Astrocyte (in vitro differentiated cells and primary cell): ENCODE data around the gene THRAP3. TPM values are rescaled to one million over a fixed set of nuclear protein-coding genes. Genes with fewer than 3 reads are reported as not detected.
"Not testable (repeated sequence)": the region's sequence is repeated elsewhere in the genome, so short reads cannot be mapped to it uniquely, and the experiment has no call there.

ENCODE experiments used
- DNase-seq: peaks from one replicate; pipeline ENCODE4 v3.0.0-alpha.2; 2010; ENCODE audit warnings: low read depth
- FAIRE-seq: peaks from 2 replicates; lab custom pipeline; 2011; peaks lifted over from hg19 to GRCh38; lab: Jason Lieb, UNC
- H2AFZ ChIP-seq: 2 replicates; pipeline ENCODE4 v1.6.0; 2012; ENCODE audit warnings: low read depth, low read length, inconsistent platforms
- H3K27ac ChIP-seq: 2 replicates; pipeline ENCODE4 v1.5.1; 2011; ENCODE audit warnings: low read depth, low read length, inconsistent platforms
- H3K27me3 ChIP-seq: 2 replicates; pipeline ENCODE4 v1.6.0; 2011; ENCODE audit warnings: low read length, inconsistent platforms; ENCODE audit not compliant: insufficient read depth
- H3K36me3 ChIP-seq: 2 replicates; pipeline ENCODE4 v1.5.1; 2011; ENCODE audit warnings: low read length, inconsistent platforms; ENCODE audit not compliant: insufficient read depth
- H3K4me1 ChIP-seq: 2 replicates; pipeline ENCODE4 v1.5.1; 2011; ENCODE audit warnings: low read length, inconsistent platforms; ENCODE audit not compliant: insufficient read depth
- H3K4me2 ChIP-seq: 2 replicates; pipeline ENCODE4 v1.6.0; 2012; ENCODE audit warnings: low read length, inconsistent platforms
- H3K4me3 ChIP-seq: 2 replicates; pipeline ENCODE4 v1.5.1; 2011; ENCODE audit warnings: low read depth, mild to moderate bottlenecking, low read length, inconsistent platforms; ENCODE audit not compliant: insufficient read depth
- H3K79me2 ChIP-seq: 2 replicates; pipeline ENCODE4 v1.6.0; 2012; ENCODE audit warnings: mild to moderate bottlenecking, low read length, inconsistent platforms; ENCODE audit not compliant: insufficient read depth
- H3K9ac ChIP-seq: 2 replicates; pipeline ENCODE4 v1.6.0; 2012; ENCODE audit warnings: mild to moderate bottlenecking, low read length, inconsistent platforms
- H3K9me3 ChIP-seq: 2 replicates; pipeline ENCODE4 v1.5.1; 2012; ENCODE audit warnings: low read depth, mild to moderate bottlenecking, low read length, inconsistent platforms; ENCODE audit not compliant: insufficient read depth
- H4K20me1 ChIP-seq: 2 replicates; pipeline ENCODE4 v1.6.0; 2012; ENCODE audit warnings: low read length, inconsistent platforms; ENCODE audit not compliant: insufficient read depth
- H3K27ac Mint-ChIP-seq: one replicate; pipeline ENCODE4 v1.8.0; 2021; ENCODE audit warnings: mild to moderate bottlenecking, mixed read lengths; ENCODE audit not compliant: unreplicated experiment
- H3K27me3 Mint-ChIP-seq: one replicate; pipeline ENCODE4 v1.8.0; 2021; ENCODE audit warnings: low read depth, mixed read lengths; ENCODE audit not compliant: unreplicated experiment
- H3K36me3 Mint-ChIP-seq: one replicate; pipeline ENCODE4 v1.8.0; 2021; ENCODE audit warnings: low read depth, mixed read lengths; ENCODE audit not compliant: unreplicated experiment
- H3K4me1 Mint-ChIP-seq: one replicate; pipeline ENCODE4 v1.8.0; 2021; ENCODE audit warnings: low read depth, mixed read lengths; ENCODE audit not compliant: unreplicated experiment
- H3K4me3 Mint-ChIP-seq: one replicate; pipeline ENCODE4 v1.8.0; 2021; ENCODE audit warnings: mild to moderate bottlenecking, moderate library complexity, mixed read lengths; ENCODE audit not compliant: unreplicated experiment
- H3K9me3 Mint-ChIP-seq: one replicate; pipeline ENCODE4 v1.8.0; 2021; ENCODE audit warnings: mild to moderate bottlenecking, mixed read lengths; ENCODE audit not compliant: unreplicated experiment
- CTCF ChIP-seq: IDR thresholded peaks from 2 replicates; pipeline ENCODE4 v1.5.1; 2011; ENCODE audit warnings: low read depth, mild to moderate bottlenecking, inconsistent platforms, low read length, moderate library complexity; ENCODE audit not compliant: insufficient read depth
- EZH2 ChIP-seq: IDR thresholded peaks from 2 replicates; pipeline ENCODE4 v1.6.1; 2012; ENCODE audit warnings: mild to moderate bottlenecking, low read length, inconsistent platforms; ENCODE audit not compliant: insufficient read depth
- total RNA-seq: library from RNA; stranded (reverse); gene quantifications from 2 replicates; pipeline ENCODE4 v1.2.1, GENCODE V29; 2021

Gene THRAP3
- total RNA-seq, 1 donor from 2014 or later = 109 TPM

- no peak overlapping the region for H3K27ac Mint-ChIP-seq
- no peak overlapping the region for H3K4me3 Mint-ChIP-seq
Measured at GRCh38 chr1:36217670-36218069, 6.6 kb upstream of the THRAP3 start.

GRCh38 chr1:36221901-36222300 is 2.3 kb upstream of the THRAP3 start:
- H3K27ac ChIP-seq, H3K9me3 Mint-ChIP-seq, H3K4me1 Mint-ChIP-seq, H3K9me3 ChIP-seq, DNase-seq, H3K9ac ChIP-seq, H3K4me2 ChIP-seq, H3K27ac Mint-ChIP-seq, H3K4me3 ChIP-seq, H3K27me3 Mint-ChIP-seq, FAIRE-seq, H2AFZ ChIP-seq, H3K36me3 Mint-ChIP-seq, H3K4me3 Mint-ChIP-seq, H3K36me3 ChIP-seq, H3K27me3 ChIP-seq: not testable (repeated sequence)
- peaks cover 21% of the 10 kb centered on the region for H4K20me1 ChIP-seq
- peaks cover 27% of the 10 kb centered on the region for H3K79me2 ChIP-seq
- H3K4me1 ChIP-seq = peaks cover 19% of the 10 kb centered on the region

More at GRCh38 chr1:36217670-36218069, 6.6 kb upstream of the THRAP3 start:
- no peaks in the 10 kb centered on the region for H3K9me3 ChIP-seq
- H3K27ac ChIP-seq = no peak overlapping the region
- H3K9ac ChIP-seq = no peak overlapping the region
- H3K4me1 ChIP-seq = no peaks in the 10 kb centered on the region
- H3K36me3 ChIP-seq = no peaks in the 10 kb centered on the region
- H3K27me3 Mint-ChIP-seq = no peaks in the 10 kb centered on the region
- H3K27me3 ChIP-seq = no peaks in the 10 kb centered on the region
- H3K4me3 ChIP-seq = no peak overlapping the region
- TF ChIP-seq EZH2 = no peak
- TF ChIP-seq CTCF = peak; percentile 16
- H3K79me2 ChIP-seq = no peaks in the 10 kb centered on the region
- no peak overlapping the region for H2AFZ ChIP-seq
- H4K20me1 ChIP-seq = no peaks in the 10 kb centered on the region
- no peak for DNase-seq
- no peak overlapping the region for H3K4me2 ChIP-seq
- no peaks in the 10 kb centered on the region for H3K4me1 Mint-ChIP-seq
- FAIRE-seq = no peak
- H3K36me3 Mint-ChIP-seq = no peaks in the 10 kb centered on the region
- H3K9me3 Mint-ChIP-seq = no peaks in the 10 kb centered on the region

GRCh38 chr1:36222481-36223380 is 1.5 kb upstream of the THRAP3 start:
- peak overlapping the region; percentile 95 for H3K9ac ChIP-seq
- Mint-ChIP-seq H3K36me3 (peaks cover 1% of the 10 kb centered on the region), H3K9me3 (no peaks in the 10 kb centered on the region), H3K27me3 (no peaks in the 10 kb centered on the region), H3K27ac (peak overlapping the region; percentile 100), H3K4me3 (peak overlapping the region; percentile 99), H3K4me1 (peaks cover 10% of the 10 kb centered on the region)
- TF ChIP-seq CTCF (no peak), EZH2 (no peak)
- FAIRE-seq (no peak), DNase-seq (no peak)
- H3K4me3 ChIP-seq = peak overlapping the region; percentile 80
- H3K79me2 ChIP-seq = peaks cover 35% of the 10 kb centered on the region
- peaks cover 28% of the 10 kb centered on the region for H4K20me1 ChIP-seq
- H3K27me3 ChIP-seq = no peaks in the 10 kb centered on the region
- H2AFZ ChIP-seq = peak overlapping the region; percentile 67
- peak overlapping the region; percentile 93 for H3K27ac ChIP-seq
- peak overlapping the region; percentile 85 for H3K4me2 ChIP-seq
- peaks cover 19% of the 10 kb centered on the region for H3K4me1 ChIP-seq
- H3K9me3 ChIP-seq = no peaks in the 10 kb centered on the region
- peaks cover 5% of the 10 kb centered on the region for H3K36me3 ChIP-seq
